DND-41 (cell line): ENCODE data around the gene SGMS1.

Experiments used
- ATAC-seq: fragments of 200-7000 bp; cut with Tn5 transposase; 3 replicates; pipeline ENCODE4 v1.9.1; 2021; ENCODE audit warnings: low read depth; ENCODE audit not compliant: insufficient read depth
- DNase-seq: peaks from one replicate; pipeline ENCODE4 v3.0.0-alpha.2; 2020
- H2AFZ ChIP-seq: 2 replicates; pipeline ENCODE4 v1.6.0; 2012; ENCODE audit warnings: low read depth, low read length
- H3K27ac ChIP-seq: 2 replicates; pipeline ENCODE4 v1.5.1; 2012; ENCODE audit warnings: low read length, inconsistent platforms
- H3K27me3 ChIP-seq: fragments of 200-600 bp; sonication (generic); 2 replicates; pipeline ENCODE4 v1.6.0; 2012; ENCODE audit warnings: low read length, mild to moderate bottlenecking, inconsistent platforms; ENCODE audit not compliant: insufficient read depth, poor library complexity
- H3K36me3 ChIP-seq: 2 replicates; pipeline ENCODE4 v1.5.1; 2012; ENCODE audit warnings: low read length, inconsistent platforms; ENCODE audit not compliant: insufficient read depth
- H3K4me1 ChIP-seq: 2 replicates; pipeline ENCODE4 v1.5.1; 2012; ENCODE audit warnings: mild to moderate bottlenecking, low read length; ENCODE audit not compliant: insufficient read depth
- H3K4me2 ChIP-seq: 2 replicates; pipeline ENCODE4 v1.6.0; 2012; ENCODE audit warnings: mild to moderate bottlenecking, moderate library complexity, low read length, inconsistent platforms; ENCODE audit not compliant: insufficient read depth
- H3K4me3 ChIP-seq, 2 experiments: fragments of 200-600 bp in 1 of 2; shearing (Covaris generic) in 1 of 2; 2 replicates each; pipeline ENCODE4 v1.5.1; 2012 to 2016; ENCODE audit warnings: inconsistent platforms in 2 of 2, low read length in 2 of 2, mild to moderate bottlenecking in 2 of 2, low read depth in 1 of 2, moderate library complexity in 1 of 2
- H3K79me2 ChIP-seq: 2 replicates; pipeline ENCODE4 v1.6.0; 2012; ENCODE audit warnings: low read length, inconsistent platforms; ENCODE audit not compliant: insufficient read depth
- H3K9ac ChIP-seq: 2 replicates; pipeline ENCODE4 v1.6.0; 2012; ENCODE audit warnings: low read depth, mild to moderate bottlenecking, inconsistent platforms, low read length, moderate library complexity
- H3K9me3 ChIP-seq: 2 replicates; pipeline ENCODE4 v1.5.1; 2012; ENCODE audit warnings: low read length, moderate library complexity, mild to moderate bottlenecking, inconsistent platforms; ENCODE audit not compliant: insufficient read depth, severe bottlenecking
- H4K20me1 ChIP-seq: 2 replicates; pipeline ENCODE4 v1.6.0; 2012; ENCODE audit warnings: low read length; ENCODE audit not compliant: insufficient read depth
- EZH2 ChIP-seq: IDR thresholded peaks from 3 replicates; pipeline ENCODE4 v1.6.1; 2012; ENCODE audit warnings: borderline replicate concordance, low read depth, mild to moderate bottlenecking, moderate library complexity, low read length, inconsistent platforms; ENCODE audit not compliant: severe bottlenecking
- TF ChIP-seq, protein P1 (sequence below): IDR thresholded peaks from 2 replicates; pipeline ENCODE4 v1.5.1; 2012; ENCODE audit warnings: borderline replicate concordance, low read length, moderate library complexity, mild to moderate bottlenecking; ENCODE audit not compliant: poor library complexity, severe bottlenecking; ENCODE audit errors: extremely low read depth

Gene SGMS1

GRCh38 chr10:50554995-50555568, 68.7 kb downstream of the SGMS1 start:
- no peaks in the 10 kb centered on the region for H3K9me3 ChIP-seq
- no peaks in the 10 kb centered on the region for H3K79me2 ChIP-seq
- no peak for TF ChIP-seq EZH2
- TF ChIP-seq, protein P1, sequence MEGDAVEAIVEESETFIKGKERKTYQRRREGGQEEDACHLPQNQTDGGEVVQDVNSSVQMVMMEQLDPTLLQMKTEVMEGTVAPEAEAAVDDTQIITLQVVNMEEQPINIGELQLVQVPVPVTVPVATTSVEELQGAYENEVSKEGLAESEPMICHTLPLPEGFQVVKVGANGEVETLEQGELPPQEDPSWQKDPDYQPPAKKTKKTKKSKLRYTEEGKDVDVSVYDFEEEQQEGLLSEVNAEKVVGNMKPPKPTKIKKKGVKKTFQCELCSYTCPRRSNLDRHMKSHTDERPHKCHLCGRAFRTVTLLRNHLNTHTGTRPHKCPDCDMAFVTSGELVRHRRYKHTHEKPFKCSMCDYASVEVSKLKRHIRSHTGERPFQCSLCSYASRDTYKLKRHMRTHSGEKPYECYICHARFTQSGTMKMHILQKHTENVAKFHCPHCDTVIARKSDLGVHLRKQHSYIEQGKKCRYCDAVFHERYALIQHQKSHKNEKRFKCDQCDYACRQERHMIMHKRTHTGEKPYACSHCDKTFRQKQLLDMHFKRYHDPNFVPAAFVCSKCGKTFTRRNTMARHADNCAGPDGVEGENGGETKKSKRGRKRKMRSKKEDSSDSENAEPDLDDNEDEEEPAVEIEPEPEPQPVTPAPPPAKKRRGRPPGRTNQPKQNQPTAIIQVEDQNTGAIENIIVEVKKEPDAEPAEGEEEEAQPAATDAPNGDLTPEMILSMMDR = no peak
- H3K4me2 ChIP-seq = no peak overlapping the region
- no peaks in the 10 kb centered on the region for H3K36me3 ChIP-seq
- no peaks in the 10 kb centered on the region for H4K20me1 ChIP-seq
- H2AFZ ChIP-seq = no peak overlapping the region
- no peak for DNase-seq
- no peak overlapping the region for H3K9ac ChIP-seq
- no peak overlapping the region for H3K4me3 ChIP-seq
- no peaks in the 10 kb centered on the region for H3K4me1 ChIP-seq
- no peak for ATAC-seq
- peaks cover 2% of the 10 kb centered on the region for H3K27me3 ChIP-seq
- no peak overlapping the region for H3K27ac ChIP-seq

- DNase-seq (no peak), ATAC-seq (no peak)
- no peak for TF ChIP-seq EZH2
- TF ChIP-seq, protein P1 = no peak
- no peaks in the 10 kb centered on the region for H3K79me2 ChIP-seq
- no peak overlapping the region for H3K9ac ChIP-seq
- no peaks in the 10 kb centered on the region for H3K9me3 ChIP-seq
- no peaks in the 10 kb centered on the region for H3K4me1 ChIP-seq
- peaks cover 2% of the 10 kb centered on the region for H3K27me3 ChIP-seq
- H2AFZ ChIP-seq = no peak overlapping the region
- H3K27ac ChIP-seq = no peak overlapping the region
- no peaks in the 10 kb centered on the region for H3K36me3 ChIP-seq
- H4K20me1 ChIP-seq = no peaks in the 10 kb centered on the region
- H3K4me3 ChIP-seq = no peak overlapping the region
- no peak overlapping the region for H3K4me2 ChIP-seq
Observed at GRCh38 chr10:50554376-50554994, 69.3 kb downstream of the SGMS1 start.

GRCh38 chr10:50552771-50553535, 70.8 kb downstream of the SGMS1 start:
- no peak for DNase-seq
- Histone ChIP-seq H3K9me3 (no peaks in the 10 kb centered on the region), H3K4me3 (no peak overlapping the region), H2AFZ (no peak overlapping the region), H3K4me1 (no peaks in the 10 kb centered on the region), H3K36me3 (no peaks in the 10 kb centered on the region), H3K27ac (no peak overlapping the region), H3K9ac (no peak overlapping the region), H3K79me2 (no peaks in the 10 kb centered on the region), H4K20me1 (no peaks in the 10 kb centered on the region), H3K4me2 (no peak overlapping the region), H3K27me3 (peaks cover 2% of the 10 kb centered on the region)
- ATAC-seq = 0 out of 3 replicates have a peak, but pooled peaks have one; percentile 47
- TF ChIP-seq, protein P1 = no peak
- no peak for TF ChIP-seq EZH2
